GM12878 (cell line): ENCODE data around the gene HIP1. TPM values are rescaled to one million over a fixed set of nuclear protein-coding genes. Genes with fewer than 3 reads are reported as not detected.

Experiments used
- ATAC-seq: fragments of 200-7000 bp; cut with Tn5 transposase; 3 replicates; pipeline ENCODE4 v1.9.1; 2020; ENCODE audit warnings: mild to moderate bottlenecking, moderate library complexity
- BruUV-seq: library from RNA; stranded (reverse); fragments of 400-500 nt; replicated peaks from 2 replicates; lab custom pipeline; 2021; lab: Mats Ljungman, UMichigan
- CTCF ChIA-PET: fragments of 300-600 bp; sonication (Branson Sonifier 250); formaldehyde crosslinking; extraction: SDS; loops from one replicate; lab custom pipeline; 2021; ENCODE audit warnings: inconsistent platforms; lab: Yijun Ruan, JAX
- POLR2A ChIA-PET: fragments of 350-600 bp; formaldehyde crosslinking; extraction: SDS; loops from one replicate; lab custom pipeline; 2021; ENCODE audit warnings: inconsistent platforms; lab: Charles Lee
- RAD21 ChIA-PET: fragments of 300-600 bp; sonication (Branson Sonifier 250); formaldehyde crosslinking; loops from one replicate; lab custom pipeline; 2023; ENCODE audit warnings: antibody characterized with exemption; ENCODE audit not compliant: unreplicated experiment; lab: Charles Lee
- SMC1A ChIA-PET: fragments of 300-600 bp; sonication (Branson Sonifier 250); formaldehyde crosslinking; loops from one replicate; lab custom pipeline; 2023; ENCODE audit not compliant: unreplicated experiment, uncharacterized antibody; lab: Charles Lee
- DNase-seq: peaks from one replicate; pipeline ENCODE4 v3.0.0-alpha.2; 2011; ENCODE audit warnings: low read depth, low spot score
- FAIRE-seq: peaks from 3 replicates; lab custom pipeline; 2011; peaks lifted over from hg19 to GRCh38; lab: Jason Lieb, UNC
- H2AFZ ChIP-seq: 2 replicates; pipeline ENCODE4 v1.6.0; 2011; ENCODE audit warnings: low read depth, low read length, control low read depth; ENCODE audit not compliant: control insufficient read depth
- H3K27ac ChIP-seq: 2 replicates; pipeline ENCODE4 v1.5.1; 2011; ENCODE audit warnings: control low read depth; ENCODE audit not compliant: control insufficient read depth, insufficient read depth
- H3K27me3 ChIP-seq, 2 experiments: replicated peaks in 1 of 2; 2 replicates each; pipeline versions ENCODE4 v1.6.0 to v1.6.1; 2011; ENCODE audit warnings: low read length in 1 of 2; ENCODE audit not compliant: control insufficient read depth in 2 of 2, insufficient read depth in 2 of 2
- H3K36me3 ChIP-seq, 2 experiments: 2 replicates each; pipeline ENCODE4 v1.5.1; 2011; ENCODE audit warnings: low read length in 1 of 2; ENCODE audit not compliant: control insufficient read depth in 2 of 2, insufficient read depth in 2 of 2
- H3K4me1 ChIP-seq: 2 replicates; pipeline ENCODE4 v1.6.1; 2011; ENCODE audit warnings: mild to moderate bottlenecking, low read length, moderate library complexity, mixed read lengths; ENCODE audit not compliant: control insufficient read depth, insufficient read depth
- H3K4me2 ChIP-seq: 2 replicates; pipeline ENCODE4 v1.6.0; 2011; ENCODE audit warnings: control low read depth; ENCODE audit not compliant: control insufficient read depth, insufficient read depth
- H3K4me3 ChIP-seq: fragments of 200-600 bp; sonication (generic); 2 replicates; pipeline ENCODE4 v1.5.1; 2016
- H3K79me2 ChIP-seq: 2 replicates; pipeline ENCODE4 v1.6.0; 2011; ENCODE audit warnings: low read length; ENCODE audit not compliant: control insufficient read depth, insufficient read depth
- H3K9ac ChIP-seq: 2 replicates; pipeline ENCODE4 v1.8.0; 2011; ENCODE audit warnings: low read length, control low read depth, mixed read lengths; ENCODE audit not compliant: control insufficient read depth, insufficient read depth
- H3K9me3 ChIP-seq: replicated peaks from 3 replicates; pipeline ENCODE4 v1.5.1; 2011; ENCODE audit warnings: mild to moderate bottlenecking, low read length; ENCODE audit not compliant: control insufficient read depth, insufficient read depth
- H4K20me1 ChIP-seq: 2 replicates; pipeline ENCODE4 v1.6.0; 2011; ENCODE audit not compliant: control insufficient read depth, insufficient read depth
- BACH1 ChIP-seq: fragments of 450-650 bp; IDR thresholded peaks from 2 replicates; pipeline ENCODE4 v1.6.1; 2017; ENCODE audit warnings: mild to moderate bottlenecking, borderline replicate concordance
- BRCA1 ChIP-seq: IDR thresholded peaks from 2 replicates; pipeline ENCODE4 v1.6.1; 2011; ENCODE audit warnings: low read depth, low read length, improper control_type of control experiment
- CBX3 ChIP-seq: fragments of 200-600 bp; sonication (generic); IDR thresholded peaks from 2 replicates; pipeline ENCODE4 v1.6.1; 2016; ENCODE audit warnings: low read depth, borderline replicate concordance
- CBX5 ChIP-seq: sonication (generic); IDR thresholded peaks from 2 replicates; pipeline ENCODE4 v1.6.1; 2016; ENCODE audit warnings: low read depth, moderate library complexity, mild to moderate bottlenecking, inconsistent platforms
- IKZF1 ChIP-seq: fragments of 450-650 bp; conservative IDR thresholded peaks from 2 replicates; pipeline ENCODE4 v1.6.1; 2017; ENCODE audit warnings: antibody characterized with exemption, mild to moderate bottlenecking
- MXI1 ChIP-seq: fragments of 150-350 bp; IDR thresholded peaks from 2 replicates; pipeline ENCODE4 v1.6.1; 2011; ENCODE audit warnings: low read depth, mild to moderate bottlenecking, inconsistent platforms, low read length, improper control_type of control experiment
- NFXL1 ChIP-seq: fragments of 450-650 bp; IDR thresholded peaks from 2 replicates; pipeline ENCODE4 v1.6.1; 2017; ENCODE audit warnings: antibody characterized with exemption, mild to moderate bottlenecking, borderline replicate concordance
- NRF1 ChIP-seq: conservative IDR thresholded peaks from 2 replicates; pipeline ENCODE4 v1.6.1; 2011; ENCODE audit warnings: mild to moderate bottlenecking, low read depth, low read length, improper control_type of control experiment
- PAX5 ChIP-seq: IDR thresholded peaks from 2 replicates; pipeline ENCODE4 v1.6.1; 2011; ENCODE audit warnings: low read depth, low read length, borderline replicate concordance
- PML ChIP-seq: IDR thresholded peaks from 2 replicates; pipeline ENCODE4 v1.6.1; 2012; ENCODE audit warnings: low read length, inconsistent platforms
- RELB ChIP-seq: fragments of 450-650 bp; IDR thresholded peaks from 2 replicates; pipeline ENCODE4 v1.6.1; 2017; ENCODE audit warnings: low read depth, mild to moderate bottlenecking, moderate library complexity
- RUNX3 ChIP-seq: IDR thresholded peaks from 2 replicates; pipeline ENCODE4 v1.6.1; 2012; ENCODE audit warnings: low read length, inconsistent platforms
- SUZ12 ChIP-seq: fragments of 200-600 bp; sonication (generic); IDR thresholded peaks from one replicate; pipeline ENCODE4 v1.6.1; 2018; ENCODE audit warnings: antibody characterized with exemption, mild to moderate bottlenecking; ENCODE audit not compliant: unreplicated experiment
- YBX1 ChIP-seq: fragments of 450-650 bp; IDR thresholded peaks from 2 replicates; pipeline ENCODE4 v1.6.1; 2016; ENCODE audit warnings: antibody characterized with exemption
- ZBTB40 ChIP-seq: fragments of 450-650 bp; IDR thresholded peaks from 2 replicates; pipeline ENCODE4 v1.6.1; 2016; ENCODE audit warnings: mild to moderate bottlenecking, moderate library complexity, borderline replicate concordance
- ZNF217 ChIP-seq: fragments of 450-650 bp; IDR thresholded peaks from 2 replicates; pipeline ENCODE4 v1.6.1; 2017; ENCODE audit warnings: antibody characterized with exemption, mild to moderate bottlenecking
- in situ Hi-C: fragments of 300-500 bp; cut with MboI; formaldehyde crosslinking; loops from 9 replicates; pipeline ENCODE4 v1.14.3; 2018; ENCODE audit warnings: mixed read lengths
- intact Hi-C: fragments of 100-400 bp; cut with micrococcal nuclease; formaldehyde crosslinking; loops from one replicate; pipeline ENCODE4 v1.14.2; 2022; ENCODE audit not compliant: unreplicated experiment
- polyA plus RNA-seq, 11 experiments: library from polyadenylated mRNA; depleted of rRNA in 4 of 11; unstranded in 6 of 11; stranded (reverse) in 5 of 11; fragments of >200 nt; fragmentation: Nextera tagmentation in 4 of 11; fragmentation: Illumina TruSeq in 1 of 11; extraction: Ambion mirVana in 4 of 11; extraction: Trizol in 1 of 11; gene quantifications; 1 replicate in 1 of 11; 2 replicates in 10 of 11; pipeline versions ENCODE4 v1.2.1 to v1.2.3, GENCODE V29; 2011 to 2016; ENCODE audit warnings: inconsistent platforms in 2 of 11, missing spikeins in 2 of 11, low read depth in 1 of 11
- total RNA-seq, 4 experiments: library from RNA; depleted of rRNA in 3 of 4; stranded (reverse); fragments of >200 nt in 3 of 4; fragmentation: Illumina TruSeq in 1 of 4; extraction: Trizol in 1 of 4; gene quantifications; 2 replicates each; pipeline versions ENCODE4 v1.2.1 to v1.2.3, GENCODE V29; 2013 to 2021
- TF ChIP-seq, protein P1 (sequence below): fragments of 450-650 bp; formaldehyde crosslinking; IDR thresholded peaks from 2 replicates; pipeline ENCODE4 v1.4.0; 2020; ENCODE audit warnings: mild to moderate bottlenecking, moderate library complexity

HIP1 gene
- total and polyA plus RNA-seq, 10 of the 15 experiments (the other 5 are each of a cell fraction or from before 2014, with no cell fraction given): 1.2 to 9.7 (median 3.2) TPM

- Histone ChIP-seq H2AFZ (no peak overlapping the region), H4K20me1 (no peaks in the 10 kb centered on the region), H3K79me2 (no peaks in the 10 kb centered on the region), H3K27ac (no peak overlapping the region), H3K9me3 (peaks cover 6% of the 10 kb centered on the region; the same call in 1 of the 3 replicates), H3K9ac (no peak overlapping the region), H3K27me3 (no peaks in the 10 kb centered on the region), H3K4me2 (no peak overlapping the region), H3K4me1 (peaks cover 4% of the 10 kb centered on the region), H3K36me3 (no peaks in the 10 kb centered on the region), H3K4me3 (no peak overlapping the region)
- ATAC-seq (no peak), DNase-seq (no peak), FAIRE-seq (no peak)
- BruUV-seq: no TSS peak
- POLR2A ChIA-PET: no interaction called here
- CTCF ChIA-PET: no interaction called here
- in situ Hi-C loops: no loop called here
- SMC1A ChIA-PET: interaction anchor here (1.0 to 1.6 kb wide), 3 partner anchors 7 to 51 kb away, joined by 4 to 6 read pairs (median 4); no protein-coding TSS in a partner anchor
- intact Hi-C loops: no loop called here
- RAD21 ChIA-PET: interaction anchor here (1.0 to 1.5 kb wide), 3 partner anchors 28 to 49 kb away, joined by 3 to 7 read pairs (median 5); no protein-coding TSS in a partner anchor
- TF ChIP-seq BRCA1 (no peak), RUNX3 (no peak), YBX1 (no peak), MXI1 (no peak), CBX5 (no peak), NFXL1 (no peak), RELB (no peak), PAX5 (no peak), PML (no peak), BACH1 (no peak), IKZF1 (no peak), CBX3 (no peak), ZBTB40 (no peak), SUZ12 (no peak), NRF1 (no peak), ZNF217 (no peak)
- TF ChIP-seq, protein P1, sequence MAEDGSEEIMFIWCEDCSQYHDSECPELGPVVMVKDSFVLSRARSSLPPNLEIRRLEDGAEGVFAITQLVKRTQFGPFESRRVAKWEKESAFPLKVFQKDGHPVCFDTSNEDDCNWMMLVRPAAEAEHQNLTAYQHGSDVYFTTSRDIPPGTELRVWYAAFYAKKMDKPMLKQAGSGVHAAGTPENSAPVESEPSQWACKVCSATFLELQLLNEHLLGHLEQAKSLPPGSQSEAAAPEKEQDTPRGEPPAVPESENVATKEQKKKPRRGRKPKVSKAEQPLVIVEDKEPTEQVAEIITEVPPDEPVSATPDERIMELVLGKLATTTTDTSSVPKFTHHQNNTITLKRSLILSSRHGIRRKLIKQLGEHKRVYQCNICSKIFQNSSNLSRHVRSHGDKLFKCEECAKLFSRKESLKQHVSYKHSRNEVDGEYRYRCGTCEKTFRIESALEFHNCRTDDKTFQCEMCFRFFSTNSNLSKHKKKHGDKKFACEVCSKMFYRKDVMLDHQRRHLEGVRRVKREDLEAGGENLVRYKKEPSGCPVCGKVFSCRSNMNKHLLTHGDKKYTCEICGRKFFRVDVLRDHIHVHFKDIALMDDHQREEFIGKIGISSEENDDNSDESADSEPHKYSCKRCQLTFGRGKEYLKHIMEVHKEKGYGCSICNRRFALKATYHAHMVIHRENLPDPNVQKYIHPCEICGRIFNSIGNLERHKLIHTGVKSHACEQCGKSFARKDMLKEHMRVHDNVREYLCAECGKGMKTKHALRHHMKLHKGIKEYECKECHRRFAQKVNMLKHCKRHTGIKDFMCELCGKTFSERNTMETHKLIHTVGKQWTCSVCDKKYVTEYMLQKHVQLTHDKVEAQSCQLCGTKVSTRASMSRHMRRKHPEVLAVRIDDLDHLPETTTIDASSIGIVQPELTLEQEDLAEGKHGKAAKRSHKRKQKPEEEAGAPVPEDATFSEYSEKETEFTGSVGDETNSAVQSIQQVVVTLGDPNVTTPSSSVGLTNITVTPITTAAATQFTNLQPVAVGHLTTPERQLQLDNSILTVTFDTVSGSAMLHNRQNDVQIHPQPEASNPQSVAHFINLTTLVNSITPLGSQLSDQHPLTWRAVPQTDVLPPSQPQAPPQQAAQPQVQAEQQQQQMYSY: no peak
Measured at GRCh38 chr7:75711076-75711475, 27.7 kb downstream of the HIP1 start.
